Prostate gland (tissue), 2 donors: ENCODE data around the gene NEURL1B.

Experiments
- POLR2A ChIP-seq: fragments of 450-650 bp; IDR thresholded peaks from one replicate; pipeline ENCODE4 v1.6.1; 2016; ENCODE audit warnings: antibody characterized with exemption, mild to moderate bottlenecking
- TF ChIP-seq, protein P1 (sequence below), 4 experiments: fragments of 200-600 bp in 2 of 4; fragments of 450-650 bp in 2 of 4; sonication (generic) in 2 of 4; IDR thresholded peaks; 1 replicate in 3 of 4; 2 replicates in 1 of 4; pipeline ENCODE4 v1.5.1; 2016 to 2019; ENCODE audit warnings: antibody characterized with exemption in 4 of 4, mild to moderate bottlenecking in 2 of 4, moderate library complexity in 2 of 4

DNA sequence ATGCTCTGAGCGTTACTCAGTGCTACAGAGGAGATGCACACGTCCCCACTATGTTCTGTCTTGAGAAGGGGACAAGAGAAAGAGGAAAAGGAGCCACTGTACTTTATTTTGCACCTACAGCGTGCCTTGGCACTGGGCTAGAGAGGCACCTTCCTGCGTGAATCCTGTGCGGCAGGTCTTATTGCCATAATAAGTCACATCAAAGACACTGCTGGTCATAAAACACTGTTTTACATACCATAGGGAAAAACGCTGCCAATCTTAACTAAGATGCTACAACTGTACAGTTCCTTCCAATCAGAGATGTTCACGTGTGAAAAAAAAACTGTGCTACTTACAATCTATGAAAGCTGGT, 48.1 kb downstream of the NEURL1B start:
- TF ChIP-seq, protein P1, sequence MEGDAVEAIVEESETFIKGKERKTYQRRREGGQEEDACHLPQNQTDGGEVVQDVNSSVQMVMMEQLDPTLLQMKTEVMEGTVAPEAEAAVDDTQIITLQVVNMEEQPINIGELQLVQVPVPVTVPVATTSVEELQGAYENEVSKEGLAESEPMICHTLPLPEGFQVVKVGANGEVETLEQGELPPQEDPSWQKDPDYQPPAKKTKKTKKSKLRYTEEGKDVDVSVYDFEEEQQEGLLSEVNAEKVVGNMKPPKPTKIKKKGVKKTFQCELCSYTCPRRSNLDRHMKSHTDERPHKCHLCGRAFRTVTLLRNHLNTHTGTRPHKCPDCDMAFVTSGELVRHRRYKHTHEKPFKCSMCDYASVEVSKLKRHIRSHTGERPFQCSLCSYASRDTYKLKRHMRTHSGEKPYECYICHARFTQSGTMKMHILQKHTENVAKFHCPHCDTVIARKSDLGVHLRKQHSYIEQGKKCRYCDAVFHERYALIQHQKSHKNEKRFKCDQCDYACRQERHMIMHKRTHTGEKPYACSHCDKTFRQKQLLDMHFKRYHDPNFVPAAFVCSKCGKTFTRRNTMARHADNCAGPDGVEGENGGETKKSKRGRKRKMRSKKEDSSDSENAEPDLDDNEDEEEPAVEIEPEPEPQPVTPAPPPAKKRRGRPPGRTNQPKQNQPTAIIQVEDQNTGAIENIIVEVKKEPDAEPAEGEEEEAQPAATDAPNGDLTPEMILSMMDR (IDR thresholded peaks at IDR 0.05) = no peak
- TF ChIP-seq POLR2A = no peak
